ENCODE results near the gene GAP43. TPM values are rescaled to one million over a fixed set of nuclear protein-coding genes. Genes with fewer than 3 reads are reported as not detected.

The GAP43 gene
- total and polyA plus RNA-seq, 3 donors from 2014 or later: 0.62 to 0.63 (median 0.62) TPM

- no peak overlapping the region for H3K27ac ChIP-seq
- H3K9me3 ChIP-seq: no peaks in the 10 kb centered on the region
- no peaks in the 10 kb centered on the region for H3K27me3 ChIP-seq
- intact Hi-C loops (cut with DNase I; ENCODE audit: low total_unique reads): no loop called here
- no peaks in the 10 kb centered on the region for H3K4me1 ChIP-seq
- no peak overlapping the region for H3K4me3 ChIP-seq
- 50 to 52% methylated on average over 1 of the region's 1 CpG for WGBS, 2 donors
- no peak for DNase-seq
- no peaks in the 10 kb centered on the region for H3K36me3 ChIP-seq (ENCODE audit: low read depth, missing control alignments)
- TF ChIP-seq POLR2A (IDR thresholded peaks at IDR 0.05): no peak
- TF ChIP-seq, protein P1, sequence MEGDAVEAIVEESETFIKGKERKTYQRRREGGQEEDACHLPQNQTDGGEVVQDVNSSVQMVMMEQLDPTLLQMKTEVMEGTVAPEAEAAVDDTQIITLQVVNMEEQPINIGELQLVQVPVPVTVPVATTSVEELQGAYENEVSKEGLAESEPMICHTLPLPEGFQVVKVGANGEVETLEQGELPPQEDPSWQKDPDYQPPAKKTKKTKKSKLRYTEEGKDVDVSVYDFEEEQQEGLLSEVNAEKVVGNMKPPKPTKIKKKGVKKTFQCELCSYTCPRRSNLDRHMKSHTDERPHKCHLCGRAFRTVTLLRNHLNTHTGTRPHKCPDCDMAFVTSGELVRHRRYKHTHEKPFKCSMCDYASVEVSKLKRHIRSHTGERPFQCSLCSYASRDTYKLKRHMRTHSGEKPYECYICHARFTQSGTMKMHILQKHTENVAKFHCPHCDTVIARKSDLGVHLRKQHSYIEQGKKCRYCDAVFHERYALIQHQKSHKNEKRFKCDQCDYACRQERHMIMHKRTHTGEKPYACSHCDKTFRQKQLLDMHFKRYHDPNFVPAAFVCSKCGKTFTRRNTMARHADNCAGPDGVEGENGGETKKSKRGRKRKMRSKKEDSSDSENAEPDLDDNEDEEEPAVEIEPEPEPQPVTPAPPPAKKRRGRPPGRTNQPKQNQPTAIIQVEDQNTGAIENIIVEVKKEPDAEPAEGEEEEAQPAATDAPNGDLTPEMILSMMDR (IDR thresholded peaks at IDR 0.05): no peak
These were observed 42.7 kb upstream of the GAP43 start for GRCh38 chr3:115580566-115580965.

GRCh38 chr3:115581362-115582135, 41.8 kb upstream of the GAP43 start:
- 93 to 98% methylated on average over 8 of the region's 8 CpGs for WGBS, 2 donors
- no peaks in the 10 kb centered on the region for H3K36me3 ChIP-seq (ENCODE audit: low read depth, missing control alignments)
- intact Hi-C loops (cut with DNase I; ENCODE audit: low total_unique reads): no loop called here
- H3K4me3 ChIP-seq: no peak overlapping the region
- no peaks in the 10 kb centered on the region for H3K9me3 ChIP-seq
- H3K4me1 ChIP-seq: no peaks in the 10 kb centered on the region
- no peaks in the 10 kb centered on the region for H3K27me3 ChIP-seq
- no peak for DNase-seq
- H3K27ac ChIP-seq: no peak overlapping the region
- TF ChIP-seq, protein P1 (IDR thresholded peaks at IDR 0.05): no peak
- TF ChIP-seq POLR2A (IDR thresholded peaks at IDR 0.05): no peak

DNA sequence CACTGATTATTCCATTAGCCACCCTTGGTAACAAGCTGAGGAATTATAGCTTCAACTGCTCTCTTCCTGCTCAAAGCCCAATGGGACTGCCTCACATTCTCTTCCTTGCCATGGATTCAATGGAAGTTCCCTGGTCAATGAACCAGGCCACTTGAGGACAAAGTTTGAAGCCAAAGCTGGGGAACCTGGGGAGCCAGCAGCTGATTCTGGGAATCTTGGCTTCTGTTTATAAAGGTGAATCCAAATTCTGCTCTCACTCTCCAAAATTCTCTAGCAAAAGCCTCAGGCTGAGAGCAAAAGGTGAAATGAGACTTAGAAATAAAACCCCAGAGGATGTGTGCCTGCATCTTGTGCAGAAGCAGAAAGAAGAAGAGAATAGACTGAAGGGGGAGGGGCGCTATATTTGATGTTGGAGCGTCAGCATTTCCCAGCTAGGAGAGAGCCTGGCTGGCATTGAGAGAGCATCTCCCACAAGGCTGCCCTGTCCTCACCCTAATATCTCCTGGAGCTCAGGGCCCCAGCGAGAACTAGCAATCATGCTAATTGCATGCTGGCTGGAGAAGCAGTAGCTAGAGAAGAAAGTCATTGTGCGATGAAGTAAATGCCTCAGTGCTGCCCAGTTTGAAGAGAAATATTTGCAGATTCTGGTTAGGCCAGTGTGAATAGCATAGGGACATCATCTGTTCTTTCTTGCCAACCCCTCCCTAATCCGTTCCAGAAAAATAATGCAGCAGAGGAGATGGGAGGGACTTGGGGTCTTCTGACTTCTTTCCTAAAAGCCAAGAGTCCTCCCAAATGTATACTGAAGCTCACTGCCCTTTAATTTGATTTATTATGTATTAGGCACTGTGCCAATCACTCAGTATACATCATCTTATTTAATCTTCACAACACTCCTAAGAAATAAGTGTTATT, 34.9 kb upstream of the GAP43 start:
- 79% methylated on average over 5 of the region's 5 CpGs for WGBS, 2 donors
- intact Hi-C loops (cut with DNase I; ENCODE audit: low total_unique reads): no loop called here
- H3K27me3 ChIP-seq: no peaks in the 10 kb centered on the region
- no peaks in the 10 kb centered on the region for H3K4me1 ChIP-seq
- no peaks in the 10 kb centered on the region for H3K9me3 ChIP-seq
- TF ChIP-seq POLR2A (IDR thresholded peaks at IDR 0.05): no peak
- TF ChIP-seq, protein P1 (IDR thresholded peaks at IDR 0.05): no peak
- no peak overlapping the region for H3K4me3 ChIP-seq
- H3K27ac ChIP-seq: no peak overlapping the region
- no peak for DNase-seq
- no peaks in the 10 kb centered on the region for H3K36me3 ChIP-seq (ENCODE audit: low read depth, missing control alignments)

GRCh38 chr3:115590873-115591272, 32.4 kb upstream of the GAP43 start:
- H3K27me3 ChIP-seq: no peaks in the 10 kb centered on the region
- H3K9me3 ChIP-seq: no peaks in the 10 kb centered on the region
- H3K27ac ChIP-seq: no peak overlapping the region
- 79 to 85% methylated on average over 3 of the region's 3 CpGs for WGBS, 2 donors
- TF ChIP-seq, protein P1 (IDR thresholded peaks at IDR 0.05): no peak
- TF ChIP-seq POLR2A (IDR thresholded peaks at IDR 0.05): no peak
- DNase-seq: no peak
- intact Hi-C loops (cut with DNase I; ENCODE audit: low total_unique reads): no loop called here
- H3K4me3 ChIP-seq: no peak overlapping the region
- H3K4me1 ChIP-seq: no peaks in the 10 kb centered on the region
- H3K36me3 ChIP-seq (ENCODE audit: low read depth, missing control alignments): no peaks in the 10 kb centered on the region
